ENCODE results near the gene NR2F1-AS1. TPM values are rescaled to one million over a fixed set of nuclear protein-coding genes. Genes with fewer than 3 reads are reported as not detected.
A peak's percentile ranks its signal among the peaks of the same experiment; 100 is the strongest.

Gene NR2F1-AS1
- total RNA-seq, 2 experiments from 2014 or later: not detected

- no peak for DNase-seq
- peak overlapping the region; percentile 59 for H3K4me3 Mint-ChIP-seq
- peaks cover 48% of the 10 kb centered on the region for H3K27me3 Mint-ChIP-seq
- H3K4me1 Mint-ChIP-seq: peaks cover 36% of the 10 kb centered on the region
- POLR2A ChIA-PET: no interaction called here
- CTCF ChIA-PET: no interaction called here
- no peak overlapping the region for H3K27ac Mint-ChIP-seq
- no peaks in the 10 kb centered on the region for H3K9me3 Mint-ChIP-seq
- H3K36me3 Mint-ChIP-seq (ENCODE audit: low read depth): peaks cover 13% of the 10 kb centered on the region
Observed at GRCh38 chr5:93583768-93584595, 3.0 kb upstream of the NR2F1-AS1 start.

DNA sequence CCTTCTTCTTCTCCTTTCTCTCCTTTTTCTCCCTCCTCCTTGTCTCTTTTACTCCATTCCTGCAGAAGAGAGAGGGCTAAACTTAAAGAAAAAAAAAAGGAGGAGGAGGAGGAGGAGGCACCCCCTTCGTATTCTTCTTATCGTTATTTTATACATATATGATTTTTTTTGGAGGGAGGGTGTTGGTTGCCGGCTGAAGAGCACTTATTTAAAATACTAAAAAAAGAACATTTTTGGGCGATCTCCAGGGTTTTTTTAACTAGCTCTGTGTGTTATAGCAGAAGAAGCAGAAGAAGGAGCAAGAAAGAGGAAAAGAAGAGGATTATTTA lies 2.4 kb upstream of the NR2F1-AS1 start:
- no peak for DNase-seq
- POLR2A ChIA-PET: no interaction called here
- peak overlapping the region; percentile 59 for H3K4me3 Mint-ChIP-seq

DNA sequence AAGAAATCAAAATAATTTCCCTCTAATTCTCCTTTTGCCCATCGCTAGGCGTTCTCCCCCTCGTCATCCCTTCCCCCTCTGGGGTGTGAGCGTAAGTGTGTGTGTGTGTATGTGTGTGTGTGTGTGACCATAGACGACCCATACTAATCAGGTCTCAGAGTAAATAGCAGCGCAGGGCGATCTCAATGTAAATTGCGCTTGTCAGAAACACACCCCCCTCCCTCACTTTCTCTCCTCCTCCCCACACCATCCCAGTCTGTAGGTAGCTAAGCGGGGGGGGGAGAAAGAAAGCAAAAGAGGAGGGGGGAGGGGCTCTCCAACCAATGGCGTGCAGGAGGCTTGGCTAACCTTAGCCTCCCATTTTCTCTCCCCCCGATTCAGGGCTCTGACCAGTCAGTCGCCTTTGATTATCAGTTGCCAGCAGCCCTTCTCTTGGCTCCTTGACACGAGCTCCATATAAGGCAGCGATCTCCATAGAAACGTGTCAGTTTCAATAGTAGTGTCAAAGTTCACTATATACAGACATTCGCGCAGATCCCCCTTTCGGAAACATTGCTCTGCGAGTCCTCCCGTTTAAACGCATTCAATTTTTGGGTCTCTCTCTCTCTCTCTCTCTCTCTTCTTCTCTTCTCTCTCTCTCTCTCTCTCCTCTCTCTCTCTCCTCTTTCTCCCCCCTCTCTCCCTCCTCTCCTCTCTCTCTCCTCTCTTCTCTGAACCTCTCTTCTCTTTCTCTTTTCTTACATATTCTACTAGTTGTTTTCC lies 1.8 kb upstream of the NR2F1-AS1 start, which contains the start of gene NR2F1:
NR2F1 (plus strand) TSS at position 546 of the 762 bp plus-strand sequence. CDS start 1,802 bp downstream, outside the sequence.
- Mint-ChIP-seq H3K4me1 (peaks cover 31% of the 10 kb centered on the region), H3K27ac (no peak within 1 kb of the TSS), H3K36me3 (ENCODE audit: low read depth) (peaks cover 6% of the 10 kb centered on the region), H3K9me3 (no peaks in the 10 kb centered on the region), H3K4me3 (peak within 1 kb of the TSS; percentile 59), H3K27me3 (peaks cover 50% of the 10 kb centered on the region)
- POLR2A ChIA-PET: no interaction called here
- DNase-seq: no peak
- CTCF ChIA-PET: interaction anchor here (0.7 to 1.6 kb wide), 4 partner anchors 26 to 333 kb away, joined by 3 to 9 read pairs (median 3); no protein-coding TSS in a partner anchor

More for the DNA sequence above, 2.4 kb upstream of the NR2F1-AS1 start:
- Mint-ChIP-seq H3K9me3 (no peaks in the 10 kb centered on the region), H3K27me3 (peaks cover 48% of the 10 kb centered on the region), H3K36me3 (ENCODE audit: low read depth) (peaks cover 8% of the 10 kb centered on the region), H3K4me1 (peaks cover 32% of the 10 kb centered on the region), H3K27ac (no peak overlapping the region)
- CTCF ChIA-PET: interaction anchor here (0.8 to 1.6 kb wide), 2 partner anchors 37 to 217 kb away, joined by 3 to 9 read pairs; no protein-coding TSS in a partner anchor

- DNase-seq: no peak
- Mint-ChIP-seq H3K36me3 (ENCODE audit: low read depth) (peaks cover 2% of the 10 kb centered on the region), H3K4me3 (no peak overlapping the region), H3K4me1 (peaks cover 26% of the 10 kb centered on the region), H3K27me3 (peaks cover 50% of the 10 kb centered on the region), H3K27ac (no peak overlapping the region), H3K9me3 (no peaks in the 10 kb centered on the region)
- POLR2A ChIA-PET: no interaction called here
- CTCF ChIA-PET: interaction anchor here (1.1 to 1.6 kb wide), 2 partner anchors 39 to 334 kb away, joined by 3 to 9 read pairs; no protein-coding TSS in a partner anchor
Observed at GRCh38 chr5:93582167-93582462, 1.1 kb upstream of the NR2F1-AS1 start.

DNA sequence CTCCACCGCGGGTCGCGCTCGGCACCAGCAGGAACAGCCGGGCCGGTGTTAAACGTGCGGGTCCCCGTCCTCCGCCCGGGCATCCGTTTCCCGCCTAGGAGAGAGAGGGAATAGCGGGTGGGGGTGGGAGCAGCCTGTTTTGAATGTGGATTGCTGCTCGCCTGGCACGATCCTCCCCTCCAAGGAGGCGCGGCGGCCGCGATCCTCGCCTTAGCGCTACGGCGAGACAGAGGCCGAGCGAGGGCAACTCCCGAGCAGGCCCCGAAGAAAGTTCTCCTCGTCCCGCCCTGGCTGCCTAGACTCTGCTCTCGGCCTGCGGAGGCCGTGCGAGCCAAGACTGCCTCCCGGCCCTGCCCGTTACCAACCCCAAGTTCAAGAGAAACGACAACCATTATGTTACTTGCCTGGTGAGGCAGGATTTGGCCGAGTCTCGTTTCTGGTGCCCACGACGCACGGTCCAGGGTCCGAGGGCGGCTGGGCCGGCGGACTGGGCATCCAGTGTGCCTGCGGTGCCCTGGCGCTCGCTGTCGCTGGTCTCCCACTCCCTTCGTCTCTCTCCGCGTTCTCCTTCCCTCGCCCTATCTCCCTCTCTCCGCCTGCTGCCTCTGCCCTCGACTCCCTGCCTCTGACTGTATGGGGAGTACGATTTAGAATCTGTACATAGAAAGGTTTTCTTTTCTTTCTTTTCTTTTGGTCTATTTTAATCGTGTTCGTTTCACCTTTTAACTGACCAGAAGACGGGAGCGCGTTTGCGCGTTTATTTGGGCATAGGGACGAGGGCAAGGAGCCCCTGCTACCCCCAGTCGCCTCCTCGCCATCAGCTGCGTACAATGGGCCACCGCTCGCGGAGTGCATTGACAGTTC lies 724 bp downstream of the NR2F1-AS1 start:
- CTCF ChIA-PET: interaction anchor here (1.2 kb wide), 1 partner anchor 17 kb away, joined by 3 read pairs; no protein-coding TSS in a partner anchor
- POLR2A ChIA-PET: interaction anchor here (0.7 kb wide), 1 partner anchor 1980 kb away, joined by 3 read pairs; no protein-coding TSS in a partner anchor
- peaks cover 19% of the 10 kb centered on the region for H3K4me1 Mint-ChIP-seq
- DNase-seq: no peak
- H3K36me3 Mint-ChIP-seq (ENCODE audit: low read depth): no peaks in the 10 kb centered on the region
- H3K9me3 Mint-ChIP-seq: no peaks in the 10 kb centered on the region
- H3K27me3 Mint-ChIP-seq: peaks cover 50% of the 10 kb centered on the region
- H3K27ac Mint-ChIP-seq: no peak overlapping the region
- H3K4me3 Mint-ChIP-seq: peak overlapping the region; percentile 66

DNA sequence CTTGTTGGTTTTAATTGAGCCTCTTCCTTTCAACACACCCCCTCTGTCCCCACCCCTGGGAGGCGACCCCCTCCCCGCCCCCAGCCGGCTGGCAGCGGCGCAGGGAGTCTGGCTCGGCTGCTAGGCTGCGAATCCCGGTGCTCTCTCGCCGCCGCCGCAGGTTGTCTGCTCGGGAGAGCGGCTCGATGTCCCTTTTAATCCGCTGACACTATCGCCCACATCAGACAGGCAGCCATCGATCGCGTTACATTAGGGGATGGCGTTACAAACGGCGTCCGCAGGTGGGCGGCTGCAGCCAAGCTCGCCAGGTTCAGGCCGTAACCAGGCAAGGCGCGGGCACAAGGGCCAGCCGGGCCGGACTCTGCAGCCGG lies 1.3 kb downstream of the NR2F1-AS1 start:
- no peak for DNase-seq
- Mint-ChIP-seq H3K9me3 (no peaks in the 10 kb centered on the region), H3K4me1 (peaks cover 17% of the 10 kb centered on the region), H3K27ac (no peak overlapping the region), H3K36me3 (ENCODE audit: low read depth) (no peaks in the 10 kb centered on the region), H3K4me3 (no peak overlapping the region), H3K27me3 (peaks cover 55% of the 10 kb centered on the region)
- POLR2A ChIA-PET: no interaction called here
- CTCF ChIA-PET: no interaction called here

DNA sequence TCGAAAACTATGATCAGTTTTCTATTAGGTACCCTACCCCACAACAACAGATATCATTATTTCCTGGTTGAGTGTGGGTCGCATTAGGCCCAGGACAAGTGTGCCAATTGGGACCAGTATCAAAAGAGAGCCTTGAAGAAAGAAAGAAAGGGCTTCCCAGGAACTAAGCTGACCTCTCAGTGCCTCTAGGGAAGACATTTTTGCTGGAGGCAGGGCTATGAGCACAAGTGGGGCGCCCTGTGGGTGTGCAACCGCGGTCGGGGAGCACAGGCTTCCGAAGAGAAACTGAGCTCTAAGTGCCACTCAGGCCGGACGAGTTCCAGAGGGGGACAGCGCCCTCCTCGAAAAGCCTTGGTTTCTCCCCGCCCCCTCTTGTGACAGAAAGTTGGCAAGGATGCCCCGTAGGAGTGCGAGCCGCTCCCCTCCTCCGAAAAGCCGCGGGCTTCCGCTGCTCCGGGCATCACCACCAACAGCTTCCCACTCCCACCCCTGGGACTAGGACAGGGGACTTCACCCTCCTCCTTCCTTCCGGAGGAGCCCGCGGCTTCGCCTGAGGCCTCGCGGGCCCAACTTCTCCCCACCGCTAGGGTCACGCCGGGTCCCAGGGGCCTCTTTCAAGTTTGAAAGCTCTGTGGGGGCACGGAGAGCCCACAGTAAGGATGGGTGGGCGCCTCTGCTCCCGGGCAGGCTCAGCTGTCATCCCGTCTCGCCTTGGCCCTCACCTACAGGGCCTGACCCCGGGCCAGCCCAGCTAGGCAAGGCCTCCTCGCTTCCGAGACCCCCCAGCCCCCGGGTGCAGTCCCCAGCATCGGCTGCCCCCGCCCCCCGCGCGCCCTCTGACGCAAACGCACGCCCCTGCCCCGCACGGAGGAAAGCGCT lies 2.0 kb downstream of the NR2F1-AS1 start:
- CTCF ChIA-PET: interaction anchor here (1.7 kb wide), 1 partner anchor 222 kb away, joined by 5 read pairs; no protein-coding TSS in a partner anchor
- H3K9me3 Mint-ChIP-seq: no peaks in the 10 kb centered on the region
- DNase-seq: no peak
- H3K27ac Mint-ChIP-seq: no peak overlapping the region
- H3K4me1 Mint-ChIP-seq: peaks cover 17% of the 10 kb centered on the region
- POLR2A ChIA-PET: no interaction called here
- H3K36me3 Mint-ChIP-seq (ENCODE audit: low read depth): no peaks in the 10 kb centered on the region
- peaks cover 60% of the 10 kb centered on the region for H3K27me3 Mint-ChIP-seq
- no peak overlapping the region for H3K4me3 Mint-ChIP-seq

GRCh38 chr5:93577854-93578812 lies 2.9 kb downstream of the NR2F1-AS1 start:
- CTCF ChIA-PET: interaction anchor here (1.7 kb wide), 1 partner anchor 223 kb away, joined by 5 read pairs; no protein-coding TSS in a partner anchor
- H3K4me1 Mint-ChIP-seq: peaks cover 16% of the 10 kb centered on the region
- no peak for DNase-seq
- H3K27me3 Mint-ChIP-seq: peaks cover 69% of the 10 kb centered on the region
- no peaks in the 10 kb centered on the region for H3K36me3 Mint-ChIP-seq (ENCODE audit: low read depth)
- H3K9me3 Mint-ChIP-seq: no peaks in the 10 kb centered on the region
- H3K27ac Mint-ChIP-seq: no peak overlapping the region
- no peak overlapping the region for H3K4me3 Mint-ChIP-seq
- POLR2A ChIA-PET: no interaction called here

- ChIA-PET CTCF (no interaction called here), POLR2A (no interaction called here)
- DNase-seq: no peak
- Mint-ChIP-seq H3K27ac (no peak overlapping the region), H3K27me3 (peaks cover 78% of the 10 kb centered on the region), H3K4me3 (no peak overlapping the region), H3K9me3 (no peaks in the 10 kb centered on the region), H3K36me3 (ENCODE audit: low read depth) (no peaks in the 10 kb centered on the region), H3K4me1 (peaks cover 19% of the 10 kb centered on the region)
Observed at GRCh38 chr5:93576994-93577853, 3.8 kb downstream of the NR2F1-AS1 start.

DNA sequence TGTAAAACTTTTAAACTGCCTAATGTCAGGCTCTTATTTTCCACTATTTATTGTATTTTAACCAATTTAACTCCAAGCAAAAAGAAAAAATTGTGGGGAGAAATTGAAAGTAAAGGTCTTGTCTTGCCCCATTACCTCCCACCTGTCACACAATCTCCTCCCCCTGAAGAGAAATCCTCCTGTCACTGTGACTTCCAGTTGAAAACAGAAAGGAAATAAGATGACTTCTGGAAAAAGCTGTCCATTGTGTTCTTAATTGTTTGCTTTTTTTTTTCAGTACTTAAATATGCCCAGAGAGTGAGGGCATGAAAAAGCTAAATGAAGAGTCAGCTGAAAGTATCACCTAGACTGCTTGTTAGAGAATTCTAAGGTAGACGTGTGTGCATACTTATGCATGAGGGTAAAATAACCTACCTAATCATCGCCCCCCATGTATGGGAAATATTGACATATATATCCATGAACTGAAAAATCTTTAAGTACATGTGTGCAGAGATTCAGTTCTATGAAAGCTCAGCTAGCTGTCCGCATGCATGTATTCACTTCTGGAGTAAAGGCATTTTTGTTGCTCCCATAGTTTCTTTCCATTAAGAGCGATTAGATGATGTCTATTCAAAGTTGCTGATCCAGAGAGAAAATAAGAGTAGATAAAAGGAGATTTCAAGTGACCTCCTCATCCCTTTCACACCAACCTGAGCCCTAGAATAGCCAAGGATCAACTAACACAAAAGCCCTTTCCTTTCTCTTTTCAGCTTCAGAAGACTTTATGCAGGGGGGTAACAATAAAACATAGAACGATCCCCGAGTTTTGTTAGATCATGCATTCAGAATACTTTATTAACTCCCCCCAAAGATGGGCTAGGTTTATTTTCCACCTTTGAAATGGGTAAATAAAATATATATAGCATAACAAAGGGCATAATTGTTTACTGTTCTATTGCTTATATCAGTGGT lies 5.3 kb downstream of the NR2F1-AS1 start:
- peaks cover 91% of the 10 kb centered on the region for H3K27me3 Mint-ChIP-seq
- no peaks in the 10 kb centered on the region for H3K9me3 Mint-ChIP-seq
- H3K4me1 Mint-ChIP-seq: peaks cover 19% of the 10 kb centered on the region
- H3K27ac Mint-ChIP-seq: no peak overlapping the region
- CTCF ChIA-PET: interaction anchor here (1.3 kb wide), 1 partner anchor 225 kb away, joined by 3 read pairs; no protein-coding TSS in a partner anchor
- DNase-seq: no peak
- POLR2A ChIA-PET: no interaction called here
- H3K4me3 Mint-ChIP-seq: no peak overlapping the region
- no peaks in the 10 kb centered on the region for H3K36me3 Mint-ChIP-seq (ENCODE audit: low read depth)
